Hepatocyte (in vitro differentiated cells): Measurements from ENCODE around the gene CPEB4. TPM values are rescaled to one million over a fixed set of nuclear protein-coding genes. Genes with fewer than 3 reads are reported as not detected.
A peak's percentile ranks its signal among the peaks of the same experiment; 100 is the strongest.

Experiments used
- DNase-seq: peaks from one replicate; pipeline ENCODE4 v3.0.0-alpha.2; 2016; ENCODE audit warnings: low spot score
- H2AFZ ChIP-seq: fragments of 200-600 bp; sonication (generic); 2 replicates; pipeline ENCODE4 v1.6.0; 2016; ENCODE audit warnings: antibody characterized with exemption, mild to moderate bottlenecking
- H3K27ac ChIP-seq: fragments of 200-600 bp; sonication (generic); 2 replicates; pipeline ENCODE4 v1.5.1; 2016; ENCODE audit warnings: mild to moderate bottlenecking
- H3K27me3 ChIP-seq: fragments of 200-600 bp; sonication (generic); 2 replicates; pipeline ENCODE4 v1.6.1; 2016
- H3K36me3 ChIP-seq: fragments of 200-600 bp; sonication (generic); replicated peaks from 2 replicates; pipeline ENCODE4 v1.5.1; 2016; ENCODE audit warnings: low read depth; ENCODE audit not compliant: insufficient read depth
- H3K4me1 ChIP-seq: fragments of 200-600 bp; sonication (generic); 2 replicates; pipeline ENCODE4 v1.5.1; 2016; ENCODE audit warnings: mild to moderate bottlenecking, moderate library complexity; ENCODE audit not compliant: insufficient read depth
- H3K4me2 ChIP-seq: fragments of 200-600 bp; sonication (generic); 2 replicates; pipeline ENCODE4 v1.6.0; 2016
- H3K4me3 ChIP-seq: fragments of 200-600 bp; sonication (generic); 2 replicates; pipeline ENCODE4 v1.5.1; 2016; ENCODE audit warnings: mild to moderate bottlenecking
- H3K79me2 ChIP-seq: fragments of 200-600 bp; sonication (generic); 2 replicates; pipeline ENCODE4 v1.6.0; 2017; ENCODE audit warnings: mild to moderate bottlenecking
- H3K9me2 ChIP-seq: fragments of 200-600 bp; sonication (generic); replicated peaks from 2 replicates; pipeline ENCODE4 v1.6.0; 2017; ENCODE audit warnings: mild to moderate bottlenecking; ENCODE audit not compliant: insufficient read depth
- H3K9me3 ChIP-seq: fragments of 200-600 bp; sonication (generic); 2 replicates; pipeline ENCODE4 v1.5.1; 2016; ENCODE audit warnings: low read depth, mild to moderate bottlenecking
- H4K20me1 ChIP-seq: fragments of 200-600 bp; sonication (generic); 2 replicates; pipeline ENCODE4 v1.6.0; 2016; ENCODE audit warnings: mild to moderate bottlenecking; ENCODE audit not compliant: insufficient read depth, poor library complexity, severe bottlenecking
- CTCF ChIP-seq: fragments of 200-600 bp; sonication (generic); IDR thresholded peaks from 2 replicates; pipeline ENCODE4 v1.5.1; 2016; ENCODE audit warnings: antibody characterized with exemption, mild to moderate bottlenecking; ENCODE audit not compliant: poor library complexity
- EZH2 ChIP-seq: fragments of 200-600 bp; sonication (generic); IDR thresholded peaks from 2 replicates; pipeline ENCODE4 v1.6.1; 2016; ENCODE audit warnings: antibody characterized with exemption, mild to moderate bottlenecking, borderline replicate concordance
- EZH2phosphoT487 ChIP-seq: fragments of 200-600 bp; sonication (generic); IDR thresholded peaks from one replicate; pipeline ENCODE4 v1.6.1; 2018; ENCODE audit warnings: antibody characterized with exemption, mild to moderate bottlenecking, low read depth, moderate library complexity; ENCODE audit not compliant: unreplicated experiment, severe bottlenecking
- WGBS: methylation state at CpG from one replicate; pipeline ENCODE4 v1.1.6; 2016; ENCODE audit warnings: low lambda C conversion rate; ENCODE audit errors: missing lambda C conversion rate; 5-methylcytosine and 5-hydroxymethylcytosine counted together
- polyA plus RNA-seq: library from polyadenylated mRNA; unstranded; fragments of >200 nt; fragmentation: Nextera tagmentation; extraction: Ambion mirVana; gene quantifications from 2 replicates; pipeline ENCODE4 v1.2.1, GENCODE V29; 2016
- total RNA-seq: library from RNA; depleted of rRNA; stranded (reverse); fragments of >200 nt; gene quantifications from 2 replicates; pipeline ENCODE4 v1.2.3, GENCODE V29; 2014

Gene CPEB4
- total and polyA plus RNA-seq, 2 experiments from 2014 or later, result 13.3 to 49.2 TPM

DNA sequence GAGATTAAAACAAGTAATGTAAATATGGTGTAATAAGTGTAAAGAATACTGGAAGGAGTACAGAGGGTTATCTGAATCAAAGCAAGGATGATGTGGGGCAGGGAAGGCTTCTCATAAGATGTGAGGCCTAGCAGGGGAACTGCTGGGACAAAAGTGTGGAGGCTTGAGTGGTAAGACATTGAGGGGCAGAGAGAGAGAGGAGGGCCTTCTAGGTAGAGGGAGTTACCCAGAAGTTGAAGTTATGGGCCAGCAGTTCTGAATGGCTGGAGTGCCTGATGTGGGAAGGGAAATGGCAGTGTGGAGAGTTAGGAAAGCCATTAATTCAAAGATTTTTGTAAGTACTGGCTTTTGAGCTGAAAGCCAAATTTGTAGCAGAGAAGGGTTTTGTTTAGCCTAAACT lies 36.8 kb downstream of the CPEB4 start:
- no peaks in the 10 kb centered on the region for H3K36me3 ChIP-seq
- H3K4me1 ChIP-seq, result peaks cover 18% of the 10 kb centered on the region
- no peaks in the 10 kb centered on the region for H3K9me3 ChIP-seq
- no peak overlapping the region for H3K27ac ChIP-seq
- peaks cover 7% of the 10 kb centered on the region for H4K20me1 ChIP-seq
- no peaks in the 10 kb centered on the region for H3K27me3 ChIP-seq
- no peak for DNase-seq
- H2AFZ ChIP-seq, result no peak overlapping the region
- H3K79me2 ChIP-seq, result peaks cover 83% of the 10 kb centered on the region
- no peaks in the 10 kb centered on the region for H3K9me2 ChIP-seq
- TF ChIP-seq CTCF, result no peak
- no peak for TF ChIP-seq EZH2phosphoT487
- no peak for TF ChIP-seq EZH2
- no peak overlapping the region for H3K4me3 ChIP-seq
- H3K4me2 ChIP-seq, result no peak overlapping the region

DNA sequence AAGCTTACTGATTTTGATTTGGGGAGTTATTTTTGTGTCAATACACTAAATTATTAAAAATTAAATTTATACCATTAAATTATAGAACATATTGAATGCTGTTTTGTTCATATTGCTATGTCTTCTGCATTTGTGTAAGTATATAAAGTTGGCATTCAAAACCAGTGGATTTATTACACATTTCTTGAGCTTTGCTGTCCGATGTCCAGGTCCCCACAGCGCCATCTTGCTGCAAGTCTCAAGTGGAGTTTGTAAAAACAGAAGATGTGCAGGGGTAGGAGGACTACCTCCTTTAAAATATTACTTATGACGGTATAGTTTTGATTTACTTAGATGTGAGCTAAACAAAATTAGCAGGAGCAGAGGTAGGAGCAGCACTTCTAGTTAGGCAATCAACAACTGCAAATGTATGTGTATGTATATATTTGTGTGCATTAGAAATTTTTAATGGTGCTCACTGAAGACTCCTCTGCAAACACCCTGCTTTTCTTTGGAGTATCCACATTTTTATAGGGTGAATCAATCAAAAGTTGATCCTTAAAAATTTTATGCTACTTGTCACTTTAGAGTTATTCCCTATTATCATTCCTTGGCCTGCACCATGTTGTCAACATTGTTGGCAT lies 37.4 kb downstream of the CPEB4 start:
- Histone ChIP-seq H3K4me3 (no peak overlapping the region), H2AFZ (no peak overlapping the region), H3K27me3 (no peaks in the 10 kb centered on the region), H3K9me2 (no peaks in the 10 kb centered on the region), H4K20me1 (peaks cover 7% of the 10 kb centered on the region), H3K9me3 (no peaks in the 10 kb centered on the region), H3K79me2 (peaks cover 80% of the 10 kb centered on the region), H3K27ac (no peak overlapping the region), H3K36me3 (no peaks in the 10 kb centered on the region), H3K4me1 (peaks cover 16% of the 10 kb centered on the region), H3K4me2 (no peak overlapping the region)
- TF ChIP-seq CTCF, result peak; percentile 51
- no peak for TF ChIP-seq EZH2
- peak; percentile 36 for DNase-seq
- 36% methylated on average over 3 of the region's 3 CpGs for WGBS

DNA sequence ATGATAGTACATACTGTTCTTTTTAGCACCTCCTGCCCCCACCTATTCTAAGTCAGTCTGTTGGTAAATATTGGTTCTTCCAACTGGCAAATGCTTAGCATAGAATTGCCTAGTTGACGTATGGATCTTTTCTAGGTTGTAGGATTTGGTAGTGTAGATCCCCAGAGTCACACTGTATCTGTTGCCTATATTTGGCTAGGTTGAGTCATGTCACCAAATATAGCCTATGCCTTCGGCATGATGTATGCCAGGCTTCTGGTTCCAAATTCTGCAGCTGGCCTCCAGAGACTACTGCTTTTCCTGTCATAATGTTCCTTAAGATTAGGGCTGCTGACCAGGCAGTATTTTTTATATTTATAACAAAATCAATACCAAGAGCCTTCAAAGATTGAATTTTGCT lies 38.2 kb downstream of the CPEB4 start:
- H3K79me2 ChIP-seq, result peaks cover 76% of the 10 kb centered on the region
- H3K4me1 ChIP-seq, result peaks cover 16% of the 10 kb centered on the region
- H3K4me2 ChIP-seq, result no peak overlapping the region

More for the DNA sequence above, 38.2 kb downstream of the CPEB4 start:
- Histone ChIP-seq H2AFZ (no peak overlapping the region), H3K27me3 (no peaks in the 10 kb centered on the region), H3K9me3 (no peaks in the 10 kb centered on the region), H3K27ac (no peak overlapping the region), H3K4me3 (no peak overlapping the region), H3K9me2 (no peaks in the 10 kb centered on the region), H4K20me1 (peaks cover 7% of the 10 kb centered on the region), H3K36me3 (no peaks in the 10 kb centered on the region)
- no peak for TF ChIP-seq EZH2
- TF ChIP-seq EZH2phosphoT487, result no peak
- no peak for TF ChIP-seq CTCF
- no peak for DNase-seq
- WGBS, result 72% methylated on average over 2 of the region's 2 CpGs
